Loucy (cell line): Measurements from ENCODE around the gene SERPINA1.
"Not testable (repeated sequence)": the region's sequence is repeated elsewhere in the genome, so short reads cannot be mapped to it uniquely, and the experiment has no call there.

Experiments
- H2AFZ ChIP-seq: fragments of 200-600 bp; sonication (generic); 2 replicates; pipeline ENCODE4 v1.6.0; 2016; ENCODE audit warnings: antibody characterized with exemption, mild to moderate bottlenecking, low read length, moderate library complexity
- H3F3A ChIP-seq: fragments of 200-600 bp; 2 replicates; pipeline ENCODE4 v1.6.0; 2016; ENCODE audit warnings: antibody characterized with exemption, low read depth, mild to moderate bottlenecking
- H3K27me3 ChIP-seq: fragments of 200-600 bp; sonication (generic); 2 replicates; pipeline ENCODE4 v1.6.1; 2014; ENCODE audit warnings: low read length, mild to moderate bottlenecking; ENCODE audit not compliant: insufficient read depth, poor library complexity, severe bottlenecking
- H3K36me3 ChIP-seq: fragments of 200-600 bp; sonication (generic); 2 replicates; pipeline ENCODE4 v1.6.1; 2016; ENCODE audit warnings: low read length; ENCODE audit not compliant: insufficient read depth
- H3K4me1 ChIP-seq: fragments of 200-600 bp; sonication (generic); 2 replicates; pipeline ENCODE4 v1.5.1; 2014; ENCODE audit warnings: low read length, mild to moderate bottlenecking; ENCODE audit not compliant: insufficient read depth, poor library complexity, severe bottlenecking
- H3K4me2 ChIP-seq: fragments of 200-600 bp; sonication (generic); 2 replicates; pipeline ENCODE4 v1.6.0; 2014; ENCODE audit warnings: antibody characterized with exemption, low read length, low read depth, mild to moderate bottlenecking; ENCODE audit not compliant: poor library complexity, severe bottlenecking
- H3K4me3 ChIP-seq: fragments of 200-600 bp; sonication (generic); 2 replicates; pipeline ENCODE4 v1.5.1; 2014; ENCODE audit warnings: low read length, mild to moderate bottlenecking, mixed read lengths; ENCODE audit not compliant: poor library complexity, severe bottlenecking
- H3K79me2 ChIP-seq: fragments of 200-600 bp; sonication (generic); 2 replicates; pipeline ENCODE4 v1.6.1; 2014; ENCODE audit warnings: low read length; ENCODE audit not compliant: insufficient read depth
- H3K9ac ChIP-seq: fragments of 200-600 bp; sonication (generic); 2 replicates; pipeline ENCODE4 v1.6.0; 2014; ENCODE audit warnings: mild to moderate bottlenecking, low read depth, low read length, moderate library complexity; ENCODE audit not compliant: poor library complexity, severe bottlenecking
- H3K9me2 ChIP-seq: fragments of 200-600 bp; sonication (generic); replicated peaks from 2 replicates; pipeline ENCODE4 v1.6.1; 2016; ENCODE audit warnings: low read depth, low read length, mixed read lengths
- H3K9me3 ChIP-seq: fragments of 200-600 bp; sonication (generic); 2 replicates; pipeline ENCODE4 v1.6.1; 2014; ENCODE audit warnings: mild to moderate bottlenecking, antibody characterized with exemption, low read length, low read depth; ENCODE audit not compliant: insufficient read depth
- H4K20me1 ChIP-seq: fragments of 200-600 bp; sonication (generic); 2 replicates; pipeline ENCODE4 v1.6.0; 2014; ENCODE audit warnings: antibody characterized with exemption, low read length, mild to moderate bottlenecking; ENCODE audit not compliant: insufficient read depth, poor library complexity, severe bottlenecking
- EZH2phosphoT487 ChIP-seq: fragments of 200-600 bp; IDR thresholded peaks from 2 replicates; pipeline ENCODE4 v1.6.1; 2018; ENCODE audit warnings: antibody characterized with exemption, mild to moderate bottlenecking, moderate library complexity, borderline replicate concordance
- TF ChIP-seq, protein P1 (sequence below): fragments of 200-600 bp; sonication (generic); conservative IDR thresholded peaks from 2 replicates; pipeline ENCODE4 v1.5.1; 2014; ENCODE audit warnings: mild to moderate bottlenecking, antibody characterized with exemption, low read length

SERPINA1 gene

DNA sequence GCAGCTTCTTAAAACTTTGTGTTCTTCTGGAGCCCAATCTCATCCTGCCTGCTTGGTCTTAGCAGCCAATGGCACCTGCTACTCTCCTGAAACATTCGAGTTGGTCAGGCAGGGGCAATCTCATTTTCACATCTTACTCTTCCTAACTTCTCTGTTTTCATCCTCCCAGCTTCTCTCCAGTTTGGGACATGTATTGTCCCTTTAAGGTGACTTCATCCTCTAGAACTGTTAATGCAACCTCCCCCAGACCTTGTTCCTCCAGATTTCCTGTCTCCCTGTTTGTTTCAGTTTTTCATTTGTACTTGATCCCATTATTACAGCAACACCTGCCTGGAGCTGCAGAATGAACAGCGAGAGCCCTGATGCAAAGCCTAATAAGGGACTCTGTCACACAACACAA is 32.9 kb upstream of the SERPINA1 start:
- H3K36me3 ChIP-seq = no peaks in the 10 kb centered on the region
- H4K20me1 ChIP-seq = no peaks in the 10 kb centered on the region
- no peaks in the 10 kb centered on the region for H3K9me2 ChIP-seq
- no peak overlapping the region for H3K4me3 ChIP-seq
- no peaks in the 10 kb centered on the region for H3K79me2 ChIP-seq
- no peaks in the 10 kb centered on the region for H3F3A ChIP-seq
- no peaks in the 10 kb centered on the region for H3K27me3 ChIP-seq
- no peaks in the 10 kb centered on the region for H3K4me1 ChIP-seq
- no peaks in the 10 kb centered on the region for H3K9me3 ChIP-seq
- no peak overlapping the region for H3K9ac ChIP-seq
- H2AFZ ChIP-seq = no peak overlapping the region
- no peak overlapping the region for H3K4me2 ChIP-seq
- no peak for TF ChIP-seq EZH2phosphoT487

DNA sequence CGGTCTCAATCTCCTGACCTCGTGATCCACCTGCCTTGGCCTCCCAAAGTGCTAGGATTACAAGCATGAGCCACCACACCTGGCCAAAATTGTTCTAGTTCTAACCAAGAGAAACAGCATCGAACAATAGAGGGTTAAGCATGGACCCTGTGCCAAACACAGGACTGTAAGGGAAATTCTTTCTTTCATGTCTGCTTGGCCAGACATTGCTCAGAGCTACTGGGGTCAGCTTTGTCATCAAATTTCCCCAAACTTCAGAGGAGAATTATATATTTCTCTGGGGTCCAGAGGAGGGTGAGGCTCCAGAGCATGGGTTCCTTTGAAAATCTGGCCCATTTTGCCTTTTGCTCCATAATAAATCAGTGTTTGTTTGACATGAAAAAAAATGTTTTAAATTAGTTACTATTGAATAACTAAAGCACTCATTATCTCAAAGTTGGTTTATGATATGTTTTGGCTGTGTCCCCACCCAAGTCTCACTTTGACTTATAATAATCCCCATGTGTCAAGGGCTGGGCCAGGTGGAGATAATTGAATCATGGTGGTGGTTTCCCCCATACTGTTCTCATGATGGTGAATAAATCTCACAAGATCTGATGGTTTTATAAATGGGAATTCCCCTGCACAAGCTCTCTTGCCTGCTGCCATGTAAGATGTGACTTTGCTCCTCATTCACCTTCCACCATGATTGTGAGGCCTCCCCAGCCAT is 29.2 kb upstream of the SERPINA1 start:
- H3K4me3 ChIP-seq, H3F3A ChIP-seq, H3K9me2 ChIP-seq, H3K4me1 ChIP-seq, H3K79me2 ChIP-seq, H2AFZ ChIP-seq, H4K20me1 ChIP-seq, H3K36me3 ChIP-seq, H3K9ac ChIP-seq, H3K4me2 ChIP-seq, H3K9me3 ChIP-seq, H3K27me3 ChIP-seq: not testable (repeated sequence)

DNA sequence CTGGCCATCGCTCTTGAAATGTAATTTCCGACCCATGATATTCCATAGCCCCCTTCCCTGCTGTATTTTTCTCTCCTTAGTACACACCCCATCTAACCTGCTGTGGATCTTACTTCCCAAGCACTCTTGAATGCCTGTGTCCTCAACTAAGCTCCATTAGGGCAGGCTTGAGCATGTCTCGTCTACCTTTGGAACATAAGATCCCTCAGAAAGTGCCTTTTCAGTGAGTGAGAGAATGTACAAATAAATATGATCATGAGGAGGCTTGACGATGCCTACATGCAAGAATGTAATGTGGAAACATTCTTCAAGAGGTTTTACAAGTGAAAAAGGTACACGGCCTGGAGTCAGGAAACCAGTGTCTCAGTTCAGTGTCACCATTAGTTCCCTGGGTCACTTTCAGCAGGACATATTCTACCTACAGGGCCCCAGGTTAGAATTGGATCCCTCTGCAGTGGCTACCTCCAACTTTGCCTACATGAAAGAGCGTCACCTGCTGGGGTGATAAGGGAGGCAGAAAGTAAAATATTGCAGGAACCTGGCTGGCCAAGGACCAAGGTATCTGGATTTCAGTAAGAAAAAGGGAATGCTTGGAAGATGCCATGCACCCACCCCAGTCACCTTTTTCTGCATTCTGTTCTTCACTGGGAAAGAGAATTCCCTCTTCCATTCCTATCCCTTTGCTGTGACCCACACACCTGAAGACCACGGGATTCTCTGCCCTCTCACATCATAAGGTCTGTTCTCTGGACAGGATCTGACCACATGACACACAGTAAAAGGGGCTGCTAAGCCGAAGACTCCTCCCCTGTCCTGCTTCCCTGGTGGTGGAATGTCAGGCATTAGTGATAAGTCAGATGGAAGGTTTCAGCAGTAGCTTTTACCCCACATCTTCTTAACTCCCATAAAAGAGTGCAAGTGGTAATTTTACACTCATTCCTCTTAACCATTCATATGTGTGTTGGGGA is 24.6 kb upstream of the SERPINA1 start:
- Histone ChIP-seq H3K27me3 (no peaks in the 10 kb centered on the region), H3K79me2 (no peaks in the 10 kb centered on the region), H3K4me3 (no peak overlapping the region), H3K4me1 (no peaks in the 10 kb centered on the region), H3K36me3 (no peaks in the 10 kb centered on the region), H3F3A (no peaks in the 10 kb centered on the region), H3K9me2 (no peaks in the 10 kb centered on the region), H3K9me3 (no peaks in the 10 kb centered on the region), H2AFZ (no peak overlapping the region), H3K4me2 (no peak overlapping the region), H4K20me1 (no peaks in the 10 kb centered on the region), H3K9ac (no peak overlapping the region)
- TF ChIP-seq, protein P1, sequence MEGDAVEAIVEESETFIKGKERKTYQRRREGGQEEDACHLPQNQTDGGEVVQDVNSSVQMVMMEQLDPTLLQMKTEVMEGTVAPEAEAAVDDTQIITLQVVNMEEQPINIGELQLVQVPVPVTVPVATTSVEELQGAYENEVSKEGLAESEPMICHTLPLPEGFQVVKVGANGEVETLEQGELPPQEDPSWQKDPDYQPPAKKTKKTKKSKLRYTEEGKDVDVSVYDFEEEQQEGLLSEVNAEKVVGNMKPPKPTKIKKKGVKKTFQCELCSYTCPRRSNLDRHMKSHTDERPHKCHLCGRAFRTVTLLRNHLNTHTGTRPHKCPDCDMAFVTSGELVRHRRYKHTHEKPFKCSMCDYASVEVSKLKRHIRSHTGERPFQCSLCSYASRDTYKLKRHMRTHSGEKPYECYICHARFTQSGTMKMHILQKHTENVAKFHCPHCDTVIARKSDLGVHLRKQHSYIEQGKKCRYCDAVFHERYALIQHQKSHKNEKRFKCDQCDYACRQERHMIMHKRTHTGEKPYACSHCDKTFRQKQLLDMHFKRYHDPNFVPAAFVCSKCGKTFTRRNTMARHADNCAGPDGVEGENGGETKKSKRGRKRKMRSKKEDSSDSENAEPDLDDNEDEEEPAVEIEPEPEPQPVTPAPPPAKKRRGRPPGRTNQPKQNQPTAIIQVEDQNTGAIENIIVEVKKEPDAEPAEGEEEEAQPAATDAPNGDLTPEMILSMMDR = 0 out of 2 replicates have a peak, but pooled peaks have one; percentile 11
- TF ChIP-seq EZH2phosphoT487 = no peak

DNA sequence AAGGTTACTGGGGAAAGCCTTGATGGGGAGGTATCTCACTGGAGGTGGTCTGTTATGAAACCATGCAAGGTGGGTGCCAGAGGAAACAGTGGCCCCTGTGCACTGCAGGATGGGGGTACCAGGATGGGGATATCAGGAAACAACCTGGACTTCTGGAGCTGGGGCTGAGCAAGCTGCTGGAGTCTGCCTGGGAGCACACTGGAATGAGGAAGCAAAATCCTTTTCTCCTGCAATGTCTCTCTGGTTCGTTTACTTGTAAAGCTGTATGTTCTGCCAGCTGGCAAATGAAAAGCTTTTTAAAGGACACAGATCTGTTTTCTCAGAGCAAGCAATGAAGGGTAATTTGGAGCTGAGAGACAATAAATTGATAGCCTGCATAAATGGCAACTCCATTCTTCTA is 23.2 kb upstream of the SERPINA1 start:
- Histone ChIP-seq H3K9ac (no peak overlapping the region), H3K9me3 (no peaks in the 10 kb centered on the region), H3F3A (no peaks in the 10 kb centered on the region), H3K36me3 (no peaks in the 10 kb centered on the region), H3K4me1 (no peaks in the 10 kb centered on the region), H4K20me1 (no peaks in the 10 kb centered on the region), H3K79me2 (no peaks in the 10 kb centered on the region), H3K4me2 (no peak overlapping the region), H3K9me2 (no peaks in the 10 kb centered on the region), H3K27me3 (no peaks in the 10 kb centered on the region), H3K4me3 (no peak overlapping the region), H2AFZ (no peak overlapping the region)
- no peak for TF ChIP-seq EZH2phosphoT487
- TF ChIP-seq, protein P1 = no peak

DNA sequence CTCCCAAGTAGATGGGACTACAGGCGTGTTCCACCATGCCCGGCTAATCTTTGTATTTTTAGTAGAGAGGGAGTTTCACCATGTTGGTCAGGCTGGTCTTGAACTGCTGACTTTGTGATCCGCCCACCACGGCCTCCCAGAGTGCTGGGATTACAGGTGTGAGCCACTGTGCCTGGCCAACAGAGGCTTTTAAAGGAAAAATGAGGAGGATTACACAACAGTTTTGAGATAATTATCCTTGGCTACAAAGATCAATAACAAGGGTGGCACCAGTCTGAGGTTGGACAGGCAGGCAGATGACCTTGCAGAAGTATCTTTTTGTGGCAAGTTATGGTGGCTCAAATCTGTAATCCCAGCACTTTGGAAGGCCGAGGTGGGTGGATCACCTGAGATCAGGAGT is 21.0 kb upstream of the SERPINA1 start:
- H3K4me1 ChIP-seq, H3K9me3 ChIP-seq, H3F3A ChIP-seq, H4K20me1 ChIP-seq, H3K27me3 ChIP-seq, H2AFZ ChIP-seq, H3K4me2 ChIP-seq, H3K36me3 ChIP-seq, H3K9me2 ChIP-seq, H3K9ac ChIP-seq, H3K4me3 ChIP-seq, H3K79me2 ChIP-seq: not testable (repeated sequence)
